Stimulated activated naive CD8-positive, alpha-beta T cell treated with anti-CD3 and anti-CD28 coated beads, Interleukin-15, Interleukin-2, amounts not matched to agents 100 U/mL and 50 U/mL, for 24 hours (primary cell): ENCODE results near the gene TAF5L.
"Not testable (repeated sequence)": the region's sequence is repeated elsewhere in the genome, so short reads cannot be mapped to it uniquely, and the experiment has no call there.

Experiments
- ATAC-seq: fragments of 150-1000 bp; cut with Tn5 transposase; one replicate; pipeline ENCODE4 v1.10.0; 2021
- DNase-seq: peaks from one replicate; pipeline ENCODE4 v3.0.0; 2021

Gene TAF5L

DNA sequence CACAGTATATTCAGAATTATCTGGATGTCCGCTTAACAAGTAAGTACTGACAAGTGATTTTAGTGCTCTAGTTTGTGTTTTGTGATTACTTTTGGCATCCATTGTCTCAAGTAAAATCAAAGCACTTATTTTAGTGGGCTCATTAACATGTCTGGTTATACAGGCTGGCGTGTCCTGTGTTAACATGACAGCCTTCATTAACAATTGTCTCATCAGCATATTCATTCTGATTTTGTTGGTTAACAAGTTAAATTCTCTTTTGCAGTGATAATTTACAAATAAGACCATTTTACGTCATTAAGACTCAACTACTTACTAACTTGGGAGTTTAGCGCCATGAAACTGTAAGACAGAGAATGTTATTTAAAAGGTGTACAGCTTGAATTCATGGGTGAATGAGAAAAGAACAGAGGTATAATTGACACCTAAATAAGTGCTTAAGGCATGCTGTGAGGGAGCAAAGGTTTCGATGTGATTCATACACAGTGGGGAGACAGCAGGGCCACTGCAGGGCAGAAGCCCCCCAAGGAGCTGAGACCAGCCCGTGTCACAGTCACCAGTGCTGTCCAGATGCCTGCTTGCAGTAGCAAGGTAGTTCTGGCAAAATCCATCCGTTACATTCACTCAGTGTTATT is 22.4 kb downstream of the TAF5L start:
- ATAC-seq (no peak), DNase-seq (no peak)

DNA sequence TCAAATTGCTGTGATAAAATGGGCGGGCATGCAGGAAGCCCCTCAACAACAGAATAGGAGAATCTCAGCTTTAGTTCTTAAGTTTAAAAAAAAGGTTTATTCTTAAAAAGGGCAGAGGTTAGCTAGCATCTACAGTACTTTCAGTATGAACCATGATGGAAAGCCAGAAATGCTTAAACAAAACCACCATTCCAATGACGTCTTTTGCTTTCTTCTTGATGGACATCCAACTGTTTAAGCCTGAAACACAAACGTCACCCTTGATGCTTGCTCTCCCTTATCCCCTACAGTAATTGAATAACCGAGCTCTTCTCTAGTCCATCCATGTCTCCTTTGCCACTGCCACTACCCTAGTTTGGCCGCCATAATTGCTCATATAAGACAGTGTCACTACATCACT is 25.7 kb downstream of the TAF5L start:
- DNase-seq (no peak), ATAC-seq (no peak)

DNA sequence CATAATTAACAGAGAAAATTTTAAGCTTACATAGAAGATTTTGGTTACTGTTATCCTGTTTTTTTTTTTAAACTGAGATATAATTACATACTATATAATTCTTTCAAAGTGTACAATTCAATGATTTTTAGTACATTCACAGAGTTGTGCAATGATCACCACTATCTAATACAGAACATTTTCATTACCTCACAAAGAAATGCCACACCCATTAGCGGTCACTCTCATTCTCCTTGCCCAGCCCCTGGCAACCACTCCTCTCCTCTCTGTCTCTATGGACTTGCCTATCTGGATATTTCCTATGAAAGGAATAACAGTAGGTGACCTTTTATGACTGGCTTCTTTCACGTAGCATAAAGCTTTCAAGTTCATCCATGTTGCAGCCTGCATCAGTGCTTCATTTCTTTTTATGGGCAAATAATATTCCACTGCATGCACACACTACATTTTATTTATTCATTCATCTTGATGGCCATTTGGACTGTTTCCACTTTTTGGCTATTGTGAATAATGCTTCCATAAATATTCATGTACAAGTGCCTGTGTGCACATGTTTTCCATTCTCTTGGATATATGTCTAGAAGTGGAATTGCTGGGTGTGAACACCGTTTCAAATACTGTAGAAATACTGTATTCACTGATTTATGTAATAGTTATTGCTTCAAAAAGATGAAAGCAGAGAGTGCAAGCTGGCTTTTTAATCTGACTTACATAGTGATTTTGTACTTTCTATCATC is 26.5 kb downstream of the TAF5L start:
- no peak for ATAC-seq
- no peak for DNase-seq

DNA sequence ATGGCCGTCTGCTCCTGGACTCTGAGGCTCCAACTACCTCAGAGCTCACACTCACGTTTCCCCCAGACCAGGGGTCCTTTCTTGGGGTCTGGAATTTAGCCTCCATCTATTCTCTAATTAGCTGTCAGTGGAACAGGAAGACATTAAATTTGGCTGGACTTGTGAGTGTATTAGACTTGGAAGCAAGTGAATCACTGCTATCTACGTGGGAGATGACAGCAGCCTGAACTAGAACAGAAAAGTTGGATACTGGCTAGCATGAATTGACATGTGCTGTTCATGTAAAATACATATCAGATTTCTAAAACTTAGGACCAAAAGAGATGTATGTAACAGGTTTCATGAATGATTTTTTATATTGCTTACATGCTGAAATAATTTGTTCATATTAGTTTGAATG is 28.0 kb downstream of the TAF5L start:
- no peak for DNase-seq
- no peak for ATAC-seq

GRCh38 chr1:229596925-229597699 is 28.8 kb downstream of the TAF5L start:
- no peak for ATAC-seq
- DNase-seq: no peak

GRCh38 chr1:229595876-229596275 is 30.0 kb downstream of the TAF5L start:
- not testable (repeated sequence) for ATAC-seq, DNase-seq

GRCh38 chr1:229594227-229595008 is 31.5 kb downstream of the TAF5L start:
- no peak for ATAC-seq
- DNase-seq: no peak

- DNase-seq: no peak
- no peak for ATAC-seq
These were observed 32.1 kb downstream of the TAF5L start for GRCh38 chr1:229593800-229594199.

- DNase-seq (no peak), ATAC-seq (no peak)
These were observed 35.8 kb downstream of the TAF5L start for GRCh38 chr1:229590119-229590518.

DNA sequence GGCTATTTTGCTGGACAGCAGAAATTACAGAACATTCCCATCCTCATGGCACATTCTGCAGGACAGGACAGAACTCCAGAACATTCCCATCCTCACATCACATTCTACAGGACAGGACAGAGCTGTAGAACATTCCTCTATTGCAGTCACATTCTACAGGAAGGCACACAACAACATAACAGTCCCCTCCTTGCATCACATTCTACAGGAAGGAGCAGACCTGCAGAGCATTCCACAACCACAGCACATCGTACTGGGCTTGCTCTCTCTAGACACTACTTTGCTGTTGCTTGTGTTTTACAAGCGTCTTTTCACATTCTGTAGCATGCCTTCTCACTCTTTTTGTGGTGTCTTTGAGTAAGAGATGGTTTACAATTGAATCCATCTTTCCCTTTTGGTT is 40.6 kb downstream of the TAF5L start:
- ATAC-seq (no peak), DNase-seq (no peak)

GRCh38 chr1:229582715-229583114 is 43.2 kb downstream of the TAF5L start:
- ATAC-seq (no peak), DNase-seq (no peak)

- ATAC-seq (no peak), DNase-seq (no peak)
These were observed 43.8 kb downstream of the TAF5L start for GRCh38 chr1:229582011-229582694.

- ATAC-seq (no peak), DNase-seq (no peak)
These were observed 44.4 kb downstream of the TAF5L start for GRCh38 chr1:229581485-229581884.

DNA sequence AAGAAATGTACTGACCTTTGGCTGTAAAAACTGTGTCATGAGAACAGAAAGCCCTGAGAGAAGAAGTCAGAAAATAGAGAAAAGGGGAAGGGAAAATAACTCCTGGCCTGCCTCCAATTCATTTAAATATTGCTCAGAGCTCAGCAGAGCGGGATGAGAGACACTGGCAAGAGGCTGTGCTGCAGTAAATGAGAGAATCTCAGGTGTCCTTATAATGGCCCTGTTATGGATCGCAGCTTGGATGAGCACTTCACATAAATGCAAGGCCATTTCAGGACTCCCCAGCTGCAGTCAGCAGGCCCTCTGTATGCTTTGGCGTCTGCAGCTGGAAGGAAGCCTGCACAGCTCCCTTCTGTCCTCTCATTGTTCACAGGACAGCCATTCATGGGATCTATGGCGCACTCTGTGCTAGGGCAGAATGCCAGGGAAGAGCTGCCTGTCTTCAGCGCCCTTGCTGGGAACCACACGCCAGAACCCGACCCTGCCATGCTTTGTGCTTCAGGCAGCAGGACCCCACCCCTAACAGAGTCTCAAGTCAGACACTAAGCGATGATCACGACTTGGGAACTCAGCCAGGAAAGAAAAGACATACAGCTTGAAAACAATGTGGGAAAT is 46.8 kb downstream of the TAF5L start:
- DNase-seq (no peak), ATAC-seq (no peak)

DNA sequence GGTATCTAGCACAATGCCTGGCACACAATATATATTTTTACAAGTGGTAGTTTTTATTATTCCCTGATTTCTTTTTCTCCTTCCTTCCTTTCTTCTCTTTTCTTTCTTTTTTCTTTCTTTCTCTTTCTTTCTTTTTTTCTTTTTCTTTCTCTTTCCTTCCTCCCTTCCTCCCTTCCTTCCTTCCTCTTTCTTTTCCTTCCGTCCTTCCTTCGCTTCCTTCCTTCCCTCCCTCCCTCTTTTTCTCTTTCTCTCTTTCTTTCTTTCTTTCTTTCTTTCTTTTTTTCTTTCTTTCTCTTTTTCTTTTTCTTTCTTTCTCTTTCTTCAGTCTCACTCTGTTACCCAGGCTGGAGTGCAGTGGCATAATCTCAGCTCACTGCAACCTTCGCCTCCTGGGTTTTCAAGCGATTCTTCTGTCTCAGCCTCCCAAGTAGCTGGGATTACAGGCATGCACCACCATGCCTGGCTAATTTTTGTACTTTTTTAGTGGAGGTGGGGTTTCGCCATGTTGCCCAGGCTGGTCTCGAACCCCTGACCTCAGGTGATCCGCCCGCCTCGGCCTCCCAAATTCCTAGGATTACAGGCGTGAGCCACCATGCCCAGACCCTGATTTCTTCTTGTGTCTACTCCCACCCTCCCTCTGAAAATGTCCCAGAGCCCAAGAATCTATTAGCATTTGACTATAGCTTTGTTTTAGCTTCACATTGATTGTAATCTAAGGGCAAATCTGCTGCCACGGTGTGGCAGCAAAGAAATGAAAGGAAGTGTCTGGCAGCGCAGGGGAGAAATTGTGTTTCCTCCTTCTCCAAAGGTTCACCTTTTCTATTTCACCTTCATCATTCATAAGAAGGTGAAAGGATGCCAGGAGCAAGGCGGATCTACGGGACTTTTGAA is 47.5 kb downstream of the TAF5L start:
- DNase-seq: no peak
- no peak for ATAC-seq

DNA sequence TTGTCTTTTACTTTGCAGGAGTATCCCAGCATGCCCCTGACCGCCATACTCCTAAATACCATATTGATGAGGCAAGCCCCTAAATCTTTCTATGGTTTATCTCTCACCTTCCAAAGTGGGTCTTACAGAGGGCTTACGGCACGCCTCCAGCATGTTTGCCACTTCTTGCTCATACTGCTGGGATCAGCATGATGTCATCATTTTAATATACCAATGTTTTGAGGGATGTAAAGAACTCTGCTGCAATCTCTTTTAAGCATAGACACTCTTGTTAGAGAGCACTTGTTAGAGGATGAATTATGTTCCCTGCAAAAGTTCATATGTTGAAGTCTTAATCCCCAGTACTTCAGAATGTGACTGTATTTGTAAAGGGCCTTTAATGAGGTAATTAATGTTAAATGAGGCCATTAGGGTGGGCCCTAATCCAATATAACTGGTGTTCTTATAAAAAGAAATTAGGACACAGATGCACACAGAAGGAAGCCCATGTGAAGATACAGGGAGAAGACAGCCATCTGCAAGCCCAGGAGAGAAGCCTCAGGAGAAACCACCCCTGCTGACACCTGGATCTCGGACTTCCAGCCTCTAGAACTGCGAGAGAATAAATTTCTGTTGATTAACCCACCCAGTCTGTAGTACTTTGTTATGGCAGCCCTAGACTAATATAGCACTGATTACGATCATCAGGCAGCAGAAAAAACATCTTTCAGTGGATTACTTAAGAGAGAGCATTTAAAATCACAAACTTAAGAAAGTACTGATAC is 51.1 kb downstream of the TAF5L start:
- no peak for DNase-seq
- no peak for ATAC-seq

DNA sequence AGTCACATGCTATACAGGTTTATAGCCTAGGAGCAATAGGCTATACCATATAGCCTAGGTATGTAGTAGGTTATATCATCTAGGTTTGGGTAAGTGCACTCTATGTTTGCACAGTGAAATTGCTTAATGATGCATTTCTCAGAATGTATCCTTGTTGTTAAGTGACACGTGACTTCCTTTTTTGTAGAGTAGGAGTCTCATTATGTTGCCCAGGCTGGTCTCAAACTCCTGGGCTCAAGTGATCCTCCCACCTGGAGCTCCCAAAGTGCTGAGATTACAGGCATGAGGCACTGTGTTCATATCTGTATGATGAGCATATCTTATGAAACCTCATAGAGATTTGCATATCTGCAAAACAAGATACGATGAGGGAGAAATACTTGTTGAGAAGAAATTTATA is 53.6 kb downstream of the TAF5L start:
- DNase-seq: no peak
- no peak for ATAC-seq

- ATAC-seq (no peak), DNase-seq (no peak)
These were observed 54.9 kb downstream of the TAF5L start for GRCh38 chr1:229570891-229571516.

DNA sequence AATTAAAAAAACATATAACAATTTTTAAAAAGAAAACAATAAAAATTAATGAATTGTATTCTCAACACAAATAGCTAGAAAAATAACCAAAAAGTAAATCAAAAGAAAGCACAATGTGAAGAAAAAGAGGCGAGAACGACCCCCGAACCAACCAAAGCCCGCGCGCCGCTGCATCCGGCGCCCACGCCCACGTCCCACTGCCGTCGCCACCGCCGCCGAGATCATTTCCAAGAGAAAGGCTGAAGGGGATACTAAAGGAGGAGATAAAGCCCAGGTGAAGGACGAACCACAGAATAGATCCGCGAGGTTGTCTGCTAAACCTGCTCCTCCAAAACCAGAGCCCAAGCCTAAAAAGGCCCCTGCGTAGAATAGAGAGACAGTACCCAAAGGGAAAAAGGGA is 55.6 kb downstream of the TAF5L start:
- no peak for DNase-seq
- no peak for ATAC-seq
